ENCODE data around the gene ARHGAP32. TPM values are rescaled to one million over a fixed set of nuclear protein-coding genes. Genes with fewer than 3 reads are reported as not detected.

The ARHGAP32 gene
- total RNA-seq (10 to 100 TPM in 3 of 4 donors, 1 to 10 TPM in 1; 9.2 to 18.1 (median 12.4) TPM), polyA plus RNA-seq (10 to 100 TPM; 10.8 to 20.0 (median 12.0) TPM)

GRCh38 chr11:129192150-129192549, at the start of gene ARHGAP32:
TSS of gene ARHGAP32 (minus strand) at chr11:129192325. CDS start at chr11:129192198, 127 bp downstream.
- no peak within 1 kb of the TSS for H3K4me3 ChIP-seq
- no peak within 1 kb of the TSS for H3K27ac ChIP-seq
- TF ChIP-seq POLR2AphosphoS5 (IDR thresholded peaks at IDR 0.05), result no peak
- no peak for TF ChIP-seq POLR2A (IDR thresholded peaks at IDR 0.05)
- intact Hi-C loops (cut with DNase I), result no loop called here
- DNase-seq, result no peak
- no peaks in the 10 kb centered on the region for H3K36me3 ChIP-seq
- WGBS, 2 donors, result 56 to 67% methylated on average over 2 of the region's 2 CpGs
- no peaks in the 10 kb centered on the region for H3K9me3 ChIP-seq
- peaks cover 0 to 12% (median 8%) of the 10 kb centered on the region in 4 donors for H3K4me1 ChIP-seq
- H3K27me3 ChIP-seq, result no peaks in the 10 kb centered on the region

GRCh38 chr11:129239207-129239606, 47.1 kb upstream of the ARHGAP32 start:
- Histone ChIP-seq H3K4me3 (no peak overlapping the region), H3K36me3 (no peaks in the 10 kb centered on the region), H3K9me3 (no peaks in the 10 kb centered on the region), H3K27me3 (no peaks in the 10 kb centered on the region), H3K4me1 (no peaks in the 10 kb centered on the region), H3K27ac (no peak overlapping the region)
- WGBS, 2 donors, result 90 to 92% methylated on average over 2 of the region's 2 CpGs
- TF ChIP-seq POLR2A (IDR thresholded peaks at IDR 0.05) (no peak), POLR2AphosphoS5 (IDR thresholded peaks at IDR 0.05) (no peak), CTCF (IDR thresholded peaks at IDR 0.05) (no peak), EP300 (IDR thresholded peaks at IDR 0.05) (no peak)
- no peak for DNase-seq
- intact Hi-C loops (cut with DNase I), result no loop called here

- WGBS, 2 donors, result 89 to 90% methylated on average over 3 of the region's 3 CpGs
Measured at GRCh38 chr11:129237880-129238638, 45.9 kb upstream of the ARHGAP32 start.

GRCh38 chr11:129237456-129237855, 45.3 kb upstream of the ARHGAP32 start:
- Histone ChIP-seq H3K4me3 (no peak overlapping the region), H3K9me3 (no peaks in the 10 kb centered on the region), H3K4me1 (no peaks in the 10 kb centered on the region), H3K27ac (no peak overlapping the region), H3K36me3 (no peaks in the 10 kb centered on the region), H3K27me3 (no peaks in the 10 kb centered on the region)
- DNase-seq, result no peak
- intact Hi-C loops (cut with DNase I), result no loop called here
- no peak for TF ChIP-seq EP300 (IDR thresholded peaks at IDR 0.05)
- TF ChIP-seq CTCF (IDR thresholded peaks at IDR 0.05), result no peak
- TF ChIP-seq POLR2AphosphoS5 (IDR thresholded peaks at IDR 0.05), result no peak
- no peak for TF ChIP-seq POLR2A (IDR thresholded peaks at IDR 0.05)
- WGBS, 2 donors, result 87 to 91% methylated on average over 4 of the region's 4 CpGs

More at GRCh38 chr11:129237880-129238638, 45.9 kb upstream of the ARHGAP32 start:
- Histone ChIP-seq H3K27me3 (no peaks in the 10 kb centered on the region), H3K4me1 (no peaks in the 10 kb centered on the region), H3K9me3 (no peaks in the 10 kb centered on the region), H3K4me3 (no peak overlapping the region), H3K27ac (no peak overlapping the region), H3K36me3 (no peaks in the 10 kb centered on the region)
- no peak for TF ChIP-seq POLR2AphosphoS5 (IDR thresholded peaks at IDR 0.05)
- no peak for TF ChIP-seq POLR2A (IDR thresholded peaks at IDR 0.05)
- TF ChIP-seq CTCF (IDR thresholded peaks at IDR 0.05), result no peak
- TF ChIP-seq EP300 (IDR thresholded peaks at IDR 0.05), result no peak
- intact Hi-C loops (cut with DNase I), result no loop called here
- no peak for DNase-seq

- DNase-seq, result no peak
- TF ChIP-seq POLR2AphosphoS5 (IDR thresholded peaks at IDR 0.05) (no peak), EP300 (IDR thresholded peaks at IDR 0.05) (no peak), CTCF (IDR thresholded peaks at IDR 0.05) (no peak), POLR2A (IDR thresholded peaks at IDR 0.05) (no peak)
- 96 to 97% methylated on average over 1 of the region's 1 CpG for WGBS, 2 donors
- no peak overlapping the region for H3K27ac ChIP-seq
- no peak overlapping the region for H3K4me3 ChIP-seq
- no peaks in the 10 kb centered on the region for H3K27me3 ChIP-seq
- intact Hi-C loops (cut with DNase I), result no loop called here
- H3K4me1 ChIP-seq, result no peaks in the 10 kb centered on the region
- no peaks in the 10 kb centered on the region for H3K9me3 ChIP-seq
- H3K36me3 ChIP-seq, result no peaks in the 10 kb centered on the region
Measured at GRCh38 chr11:129236850-129237249, 44.7 kb upstream of the ARHGAP32 start.
